GM11168 (cell line): ENCODE measurements around the gene SCUBE2.

Experiments used
- in situ Hi-C: fragments of 300-500 bp; cut with MboI; formaldehyde crosslinking; loops from one replicate; pipeline ENCODE4 v1.12.0; 2022; ENCODE audit warnings: low sequenced_read_pairs; ENCODE audit not compliant: unreplicated experiment

SCUBE2 gene

GRCh38 chr11:9076046-9076445 is 15.4 kb downstream of the SCUBE2 start:
- in situ Hi-C loops: no loop called here

DNA sequence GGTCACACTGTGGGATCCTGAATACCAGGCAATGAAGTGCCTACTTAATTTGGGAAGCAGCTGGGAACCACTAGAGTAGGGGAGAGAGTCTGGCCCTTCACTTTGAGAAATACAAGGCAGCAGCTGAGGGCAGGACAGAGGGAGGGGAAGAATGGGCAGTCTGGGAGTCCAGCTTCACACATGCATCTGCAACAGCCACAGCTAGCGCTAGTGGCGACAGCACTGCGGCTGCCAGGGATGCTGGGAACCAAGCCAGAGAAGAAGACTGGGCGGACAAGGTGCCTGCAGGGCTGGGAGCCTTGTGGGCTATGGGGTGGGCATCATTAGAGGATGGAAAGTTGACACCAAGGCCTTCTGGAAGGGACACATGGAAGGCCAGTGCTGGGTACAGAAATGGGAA is 15.8 kb downstream of the SCUBE2 start:
- in situ Hi-C loops: no loop called here

DNA sequence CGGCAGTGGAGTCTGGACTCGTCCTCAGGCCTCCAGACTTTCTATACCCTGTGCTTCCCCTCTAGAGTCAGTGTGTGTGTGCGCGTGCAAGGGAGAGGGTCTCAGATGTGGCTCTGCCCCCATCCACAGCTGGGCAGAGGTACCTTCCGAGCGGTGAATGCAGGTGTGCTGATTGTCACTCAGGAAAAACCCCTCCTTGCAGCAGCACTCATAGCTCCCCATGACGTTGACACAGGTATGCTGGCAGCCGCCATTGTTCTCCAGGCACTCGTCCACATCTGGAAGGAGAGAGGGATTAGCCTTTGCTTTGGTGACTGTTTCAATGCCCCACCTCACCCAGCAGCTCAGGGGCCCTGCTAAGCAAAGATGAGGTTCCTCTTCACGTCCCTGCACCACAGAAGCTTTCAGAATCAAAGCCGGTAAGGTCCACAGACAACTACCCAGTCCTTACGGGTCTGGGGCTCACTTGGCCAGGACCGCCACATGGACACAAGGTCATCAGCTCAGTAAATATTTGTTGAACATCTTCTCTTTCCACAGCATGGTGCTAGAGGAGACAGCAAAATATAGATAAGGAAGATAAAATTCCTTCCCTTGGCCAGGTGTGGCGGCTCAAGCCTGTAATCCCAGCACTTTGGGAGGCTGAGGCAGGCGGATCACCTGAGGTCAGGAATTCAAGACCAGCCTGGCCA is 16.9 kb downstream of the SCUBE2 start:
- in situ Hi-C loops: no loop called here

DNA sequence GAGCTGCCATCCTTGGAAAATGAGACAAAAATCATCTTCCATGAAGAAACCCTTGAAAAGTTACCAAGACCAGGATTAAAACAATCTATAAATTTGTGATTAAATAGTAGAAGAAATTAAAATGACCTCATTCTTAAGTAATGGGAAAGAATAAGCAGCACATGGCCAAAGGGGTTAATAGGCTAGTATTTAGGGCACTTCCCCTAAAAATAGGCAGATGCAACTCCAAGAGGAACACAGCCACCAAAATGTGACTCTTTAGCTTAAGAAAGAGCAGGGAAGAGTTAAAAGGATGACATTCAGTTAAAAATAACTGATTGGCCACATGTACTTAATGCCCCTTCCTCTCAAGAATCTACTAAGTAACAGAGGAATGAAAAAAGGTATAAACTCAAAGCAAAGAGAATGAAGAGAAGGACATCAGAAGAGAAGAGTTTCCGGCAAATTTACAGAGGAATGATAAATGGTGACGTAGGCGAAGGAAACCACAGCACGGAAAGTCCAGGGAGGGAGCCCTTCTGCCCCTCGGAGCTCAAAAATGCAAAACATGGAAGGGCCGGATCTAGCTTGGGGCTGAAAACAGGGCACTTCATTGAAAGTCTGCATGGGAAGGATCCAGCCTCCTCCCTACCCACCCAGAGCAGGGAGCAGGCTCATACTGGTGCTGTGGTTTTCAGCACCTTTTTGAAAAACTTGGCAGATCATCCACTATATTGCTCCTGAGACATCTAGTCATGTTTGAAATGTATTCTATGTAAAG is 17.8 kb downstream of the SCUBE2 start:
- in situ Hi-C loops: no loop called here

DNA sequence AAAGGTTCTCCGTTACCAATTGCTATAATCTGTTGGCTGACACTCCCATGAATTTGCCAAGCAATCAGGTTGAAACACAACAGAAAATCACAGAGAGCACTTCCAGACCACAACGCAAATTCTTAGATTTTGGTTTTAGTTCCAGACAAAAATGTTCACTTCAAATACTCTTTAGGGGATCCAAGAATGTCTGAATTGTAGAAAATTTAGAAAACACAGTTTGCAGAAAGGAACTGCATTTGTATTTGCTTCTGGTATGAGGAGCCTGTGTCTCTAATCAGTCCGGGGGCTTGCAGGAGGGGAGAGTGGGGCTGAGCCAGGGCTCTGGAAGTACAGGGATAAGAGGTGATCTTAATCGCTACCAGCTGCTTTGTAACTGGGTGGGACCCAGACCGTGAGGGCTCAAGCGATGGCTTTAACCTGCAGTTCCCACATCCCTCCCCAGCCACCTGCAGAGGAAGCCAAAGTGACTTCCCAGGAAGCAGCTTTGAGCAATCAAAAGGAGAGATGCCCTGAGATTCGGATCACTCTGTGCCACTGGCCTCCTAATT is 18.7 kb downstream of the SCUBE2 start:
- in situ Hi-C loops: no loop called here

DNA sequence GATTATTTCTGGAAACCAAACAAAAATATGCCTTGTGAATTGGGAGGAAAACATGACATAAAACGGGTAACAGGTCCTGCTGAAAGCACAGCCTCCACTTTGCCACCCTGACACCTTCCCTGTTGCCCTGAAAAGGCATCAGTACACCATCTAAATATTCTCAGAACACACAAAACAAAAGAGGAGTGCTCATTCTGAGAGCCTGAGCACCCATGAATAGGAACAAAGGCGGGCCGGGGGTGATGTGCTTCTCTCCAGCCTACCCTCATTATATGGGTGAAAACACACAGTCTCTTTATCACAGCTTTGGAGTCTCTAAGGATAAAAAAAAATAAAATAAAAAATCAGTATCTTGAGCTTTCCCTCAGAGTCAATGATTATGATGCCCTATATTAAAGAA is 19.7 kb downstream of the SCUBE2 start:
- in situ Hi-C loops: no loop called here

- in situ Hi-C loops: no loop called here
These were observed 20.5 kb downstream of the SCUBE2 start for GRCh38 chr11:9070749-9071491.

- in situ Hi-C loops: no loop called here
These were observed 21.4 kb downstream of the SCUBE2 start for GRCh38 chr11:9069862-9070470.

- in situ Hi-C loops: no loop called here
These were observed 22.1 kb downstream of the SCUBE2 start for GRCh38 chr11:9069256-9069655.

DNA sequence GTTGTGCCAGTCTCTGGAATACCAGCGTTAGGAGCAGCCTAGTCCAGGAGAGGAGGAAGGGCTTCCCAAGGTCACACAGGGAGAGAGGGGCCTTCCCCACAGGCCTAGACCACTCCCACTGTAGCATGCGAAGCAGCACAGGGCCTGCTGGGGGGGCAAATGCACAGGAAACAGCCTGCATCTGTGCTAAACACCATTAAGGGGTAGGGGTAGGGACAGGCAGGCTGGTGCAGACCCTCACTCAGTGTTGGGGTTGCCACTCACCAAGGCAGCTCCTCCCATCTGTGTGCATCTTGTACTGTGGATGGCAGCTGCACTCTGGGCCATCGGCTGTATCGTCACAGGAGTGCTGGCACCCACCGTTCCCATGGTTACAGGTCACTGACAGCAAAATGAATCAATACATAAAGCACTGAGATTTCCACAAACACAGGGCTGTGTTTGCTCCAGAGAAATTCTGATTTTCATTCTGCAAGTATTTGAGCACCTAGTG is 24.9 kb downstream of the SCUBE2 start:
- in situ Hi-C loops: no loop called here

- in situ Hi-C loops: no loop called here
These were observed 25.6 kb downstream of the SCUBE2 start for GRCh38 chr11:9065607-9066432.

DNA sequence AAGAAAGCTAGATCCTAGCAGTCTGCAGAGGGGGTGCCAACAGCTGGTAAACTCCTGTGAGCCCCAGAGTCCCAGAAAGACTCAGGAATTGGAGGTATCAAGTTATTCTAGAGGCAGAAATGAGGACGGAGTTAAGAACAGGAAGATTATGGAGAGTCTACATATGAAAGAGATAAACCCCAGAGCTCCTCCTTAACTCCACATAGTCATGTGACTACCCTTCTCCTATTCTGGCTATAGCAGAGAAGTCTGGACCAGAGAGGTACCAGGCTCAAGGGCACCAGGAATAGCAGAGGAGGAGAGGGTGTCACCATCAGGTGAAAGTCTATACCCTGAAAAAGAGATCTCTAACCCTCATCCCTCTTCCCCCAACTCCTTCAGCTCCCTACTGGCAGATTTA is 29.6 kb downstream of the SCUBE2 start:
- in situ Hi-C loops: no loop called here

- in situ Hi-C loops: no loop called here
These were observed 30.7 kb downstream of the SCUBE2 start for GRCh38 chr11:9060700-9061111.

DNA sequence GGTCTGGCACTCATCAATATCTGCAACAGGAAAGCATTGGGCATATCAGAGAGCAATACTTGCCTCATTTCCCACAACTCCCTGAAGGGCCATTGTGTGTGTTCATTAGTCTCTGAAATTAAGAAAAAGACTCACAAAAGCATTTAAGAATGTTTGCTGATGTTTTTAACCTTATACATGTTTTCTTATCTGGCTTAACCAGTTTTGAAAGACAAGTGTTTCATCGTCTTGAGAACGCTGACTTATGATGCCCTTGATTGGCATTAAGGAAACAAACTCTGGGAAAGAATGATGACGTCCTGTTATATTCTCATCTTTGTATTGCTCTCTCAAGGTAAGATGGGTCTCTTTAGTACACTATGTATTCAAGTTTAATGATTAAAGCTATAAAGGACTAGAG is 32.0 kb downstream of the SCUBE2 start:
- in situ Hi-C loops: no loop called here

GRCh38 chr11:9057888-9058287 is 33.5 kb downstream of the SCUBE2 start:
- in situ Hi-C loops: no loop called here

- in situ Hi-C loops: no loop called here
These were observed 34.4 kb downstream of the SCUBE2 start for GRCh38 chr11:9057007-9057406.

DNA sequence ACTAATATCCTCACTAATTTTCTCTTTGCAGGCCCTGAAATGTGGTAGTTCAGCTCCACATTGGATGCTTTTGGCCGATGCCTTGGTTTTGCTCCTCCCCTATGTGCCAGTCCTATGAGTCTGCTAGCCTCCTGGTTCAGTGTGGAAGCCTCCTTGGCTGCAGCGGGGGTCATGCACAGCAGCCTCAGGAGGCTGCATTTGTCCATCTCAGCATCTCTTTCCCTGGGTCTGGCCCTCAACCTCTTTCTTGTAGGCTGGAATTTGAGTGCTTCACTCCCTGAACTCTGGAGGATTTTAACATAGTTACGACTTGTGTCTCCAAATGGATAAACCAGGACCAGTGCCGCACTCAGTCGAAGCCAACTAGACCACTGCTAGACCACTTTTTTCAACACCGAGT is 34.9 kb downstream of the SCUBE2 start:
- in situ Hi-C loops: no loop called here

DNA sequence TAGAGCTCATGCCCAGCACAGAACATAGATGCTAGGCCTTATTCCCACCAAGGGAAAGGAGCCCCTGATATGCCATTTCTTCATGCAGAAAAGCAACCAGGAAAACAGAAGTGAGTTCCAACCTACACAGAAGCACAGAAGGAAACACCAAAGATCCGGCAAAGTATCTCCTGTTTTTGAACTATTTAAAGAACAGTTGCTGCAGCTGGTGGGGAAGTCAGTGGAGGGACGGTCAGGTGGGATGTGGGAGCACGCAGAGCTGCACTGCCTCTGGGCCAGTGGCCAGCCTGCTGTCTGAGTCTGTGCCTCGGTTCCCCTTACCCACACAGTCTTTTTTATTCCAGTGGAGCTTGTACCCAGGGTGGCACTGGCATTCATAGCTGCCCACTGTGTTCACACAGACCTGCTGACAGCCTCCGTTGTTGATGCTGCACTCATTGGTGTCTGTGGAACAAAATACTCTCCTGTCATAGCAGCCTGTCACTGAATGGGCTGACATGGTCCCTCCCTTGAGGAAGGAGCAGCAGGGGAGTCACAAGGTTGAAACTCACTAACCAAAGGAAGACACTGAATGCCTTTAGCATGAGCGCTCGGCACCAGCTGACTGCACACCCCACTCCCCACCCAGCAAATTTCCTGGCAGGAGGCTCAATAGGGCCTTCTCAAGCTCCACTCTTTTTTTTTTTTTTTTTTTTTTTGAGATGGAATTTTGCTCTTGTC is 37.9 kb downstream of the SCUBE2 start:
- in situ Hi-C loops: no loop called here

DNA sequence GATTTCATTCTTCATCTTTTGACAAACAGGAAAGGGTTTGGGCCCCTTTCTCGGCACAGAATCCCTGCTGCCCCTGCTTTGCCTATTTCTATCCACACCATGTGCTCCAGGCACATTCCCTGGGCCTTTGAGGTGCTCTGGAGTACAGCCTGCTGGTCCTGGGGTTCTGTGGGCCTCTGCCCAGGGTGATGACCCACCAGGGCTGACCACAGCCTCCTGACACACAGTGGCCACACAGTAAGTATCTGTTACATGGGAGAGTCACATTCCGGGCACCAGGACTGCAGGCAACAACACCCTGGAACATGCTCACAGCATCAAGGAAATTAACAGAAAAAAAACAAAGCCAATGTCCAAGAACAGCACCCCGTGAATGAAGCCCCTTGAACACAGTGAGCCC is 39.1 kb downstream of the SCUBE2 start:
- in situ Hi-C loops: no loop called here
